Hepatocyte (in vitro differentiated cells): ENCODE measurements around the gene RNF135. TPM values are rescaled to one million over a fixed set of nuclear protein-coding genes. Genes with fewer than 3 reads are reported as not detected.

Source experiments
- DNase-seq: peaks from one replicate; pipeline ENCODE4 v3.0.0-alpha.2; 2016; ENCODE audit warnings: low spot score
- H2AFZ ChIP-seq: fragments of 200-600 bp; sonication (generic); 2 replicates; pipeline ENCODE4 v1.6.0; 2016; ENCODE audit warnings: antibody characterized with exemption, mild to moderate bottlenecking
- H3K27ac ChIP-seq: fragments of 200-600 bp; sonication (generic); 2 replicates; pipeline ENCODE4 v1.5.1; 2016; ENCODE audit warnings: mild to moderate bottlenecking
- H3K27me3 ChIP-seq: fragments of 200-600 bp; sonication (generic); 2 replicates; pipeline ENCODE4 v1.6.1; 2016
- H3K36me3 ChIP-seq: fragments of 200-600 bp; sonication (generic); replicated peaks from 2 replicates; pipeline ENCODE4 v1.5.1; 2016; ENCODE audit warnings: low read depth; ENCODE audit not compliant: insufficient read depth
- H3K4me1 ChIP-seq: fragments of 200-600 bp; sonication (generic); 2 replicates; pipeline ENCODE4 v1.5.1; 2016; ENCODE audit warnings: mild to moderate bottlenecking, moderate library complexity; ENCODE audit not compliant: insufficient read depth
- H3K4me2 ChIP-seq: fragments of 200-600 bp; sonication (generic); 2 replicates; pipeline ENCODE4 v1.6.0; 2016
- H3K4me3 ChIP-seq: fragments of 200-600 bp; sonication (generic); 2 replicates; pipeline ENCODE4 v1.5.1; 2016; ENCODE audit warnings: mild to moderate bottlenecking
- H3K79me2 ChIP-seq: fragments of 200-600 bp; sonication (generic); 2 replicates; pipeline ENCODE4 v1.6.0; 2017; ENCODE audit warnings: mild to moderate bottlenecking
- H3K9me2 ChIP-seq: fragments of 200-600 bp; sonication (generic); replicated peaks from 2 replicates; pipeline ENCODE4 v1.6.0; 2017; ENCODE audit warnings: mild to moderate bottlenecking; ENCODE audit not compliant: insufficient read depth
- H3K9me3 ChIP-seq: fragments of 200-600 bp; sonication (generic); 2 replicates; pipeline ENCODE4 v1.5.1; 2016; ENCODE audit warnings: low read depth, mild to moderate bottlenecking
- H4K20me1 ChIP-seq: fragments of 200-600 bp; sonication (generic); 2 replicates; pipeline ENCODE4 v1.6.0; 2016; ENCODE audit warnings: mild to moderate bottlenecking; ENCODE audit not compliant: insufficient read depth, poor library complexity, severe bottlenecking
- EZH2 ChIP-seq: fragments of 200-600 bp; sonication (generic); IDR thresholded peaks from 2 replicates; pipeline ENCODE4 v1.6.1; 2016; ENCODE audit warnings: antibody characterized with exemption, mild to moderate bottlenecking, borderline replicate concordance
- EZH2phosphoT487 ChIP-seq: fragments of 200-600 bp; sonication (generic); IDR thresholded peaks from one replicate; pipeline ENCODE4 v1.6.1; 2018; ENCODE audit warnings: antibody characterized with exemption, mild to moderate bottlenecking, low read depth, moderate library complexity; ENCODE audit not compliant: unreplicated experiment, severe bottlenecking
- WGBS: methylation state at CpG from one replicate; pipeline ENCODE4 v1.1.6; 2016; ENCODE audit warnings: low lambda C conversion rate; ENCODE audit errors: missing lambda C conversion rate; 5-methylcytosine and 5-hydroxymethylcytosine counted together
- polyA plus RNA-seq: library from polyadenylated mRNA; unstranded; fragments of >200 nt; fragmentation: Nextera tagmentation; extraction: Ambion mirVana; gene quantifications from 2 replicates; pipeline ENCODE4 v1.2.1, GENCODE V29; 2016
- total RNA-seq: library from RNA; depleted of rRNA; stranded (reverse); fragments of >200 nt; gene quantifications from 2 replicates; pipeline ENCODE4 v1.2.3, GENCODE V29; 2014
- TF ChIP-seq, protein P1 (sequence below): fragments of 200-600 bp; sonication (generic); IDR thresholded peaks from 2 replicates; pipeline ENCODE4 v1.5.1; 2016; ENCODE audit warnings: antibody characterized with exemption, mild to moderate bottlenecking; ENCODE audit not compliant: poor library complexity

The RNF135 gene
- total and polyA plus RNA-seq, 2 experiments from 2014 or later = 8.9 to 16.7 TPM

DNA sequence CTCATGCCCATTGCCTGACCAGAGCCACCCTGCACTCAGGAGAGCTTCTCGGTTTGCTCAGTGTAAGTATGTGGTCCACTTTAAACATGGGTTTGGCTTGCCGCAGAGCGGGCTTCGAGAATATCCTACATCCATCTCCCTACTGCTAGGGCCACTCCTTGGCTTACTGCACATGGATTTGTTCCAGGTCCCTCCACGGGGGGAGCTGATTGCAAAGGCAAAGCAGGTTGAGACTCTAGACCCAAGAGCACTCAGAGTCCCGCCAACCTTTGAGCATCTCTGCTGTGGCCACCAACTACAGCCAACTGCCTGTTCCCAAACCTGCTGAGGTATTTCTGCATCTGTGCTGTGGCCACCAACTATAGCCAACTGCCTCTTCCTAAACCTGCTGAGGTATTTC is 26.4 kb downstream of the RNF135 start:
- DNase-seq = no peak
- Histone ChIP-seq H4K20me1 (no peaks in the 10 kb centered on the region), H3K27me3 (no peaks in the 10 kb centered on the region), H3K4me2 (no peak overlapping the region), H3K27ac (no peak overlapping the region), H2AFZ (no peak overlapping the region), H3K9me3 (no peaks in the 10 kb centered on the region), H3K36me3 (no peaks in the 10 kb centered on the region), H3K4me1 (no peaks in the 10 kb centered on the region), H3K4me3 (no peak overlapping the region), H3K9me2 (no peaks in the 10 kb centered on the region), H3K79me2 (no peaks in the 10 kb centered on the region)
- TF ChIP-seq EZH2phosphoT487 (no peak), EZH2 (no peak)
- TF ChIP-seq, protein P1, sequence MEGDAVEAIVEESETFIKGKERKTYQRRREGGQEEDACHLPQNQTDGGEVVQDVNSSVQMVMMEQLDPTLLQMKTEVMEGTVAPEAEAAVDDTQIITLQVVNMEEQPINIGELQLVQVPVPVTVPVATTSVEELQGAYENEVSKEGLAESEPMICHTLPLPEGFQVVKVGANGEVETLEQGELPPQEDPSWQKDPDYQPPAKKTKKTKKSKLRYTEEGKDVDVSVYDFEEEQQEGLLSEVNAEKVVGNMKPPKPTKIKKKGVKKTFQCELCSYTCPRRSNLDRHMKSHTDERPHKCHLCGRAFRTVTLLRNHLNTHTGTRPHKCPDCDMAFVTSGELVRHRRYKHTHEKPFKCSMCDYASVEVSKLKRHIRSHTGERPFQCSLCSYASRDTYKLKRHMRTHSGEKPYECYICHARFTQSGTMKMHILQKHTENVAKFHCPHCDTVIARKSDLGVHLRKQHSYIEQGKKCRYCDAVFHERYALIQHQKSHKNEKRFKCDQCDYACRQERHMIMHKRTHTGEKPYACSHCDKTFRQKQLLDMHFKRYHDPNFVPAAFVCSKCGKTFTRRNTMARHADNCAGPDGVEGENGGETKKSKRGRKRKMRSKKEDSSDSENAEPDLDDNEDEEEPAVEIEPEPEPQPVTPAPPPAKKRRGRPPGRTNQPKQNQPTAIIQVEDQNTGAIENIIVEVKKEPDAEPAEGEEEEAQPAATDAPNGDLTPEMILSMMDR = no peak
- WGBS = 97% methylated on average over 6 of the region's 6 CpGs

DNA sequence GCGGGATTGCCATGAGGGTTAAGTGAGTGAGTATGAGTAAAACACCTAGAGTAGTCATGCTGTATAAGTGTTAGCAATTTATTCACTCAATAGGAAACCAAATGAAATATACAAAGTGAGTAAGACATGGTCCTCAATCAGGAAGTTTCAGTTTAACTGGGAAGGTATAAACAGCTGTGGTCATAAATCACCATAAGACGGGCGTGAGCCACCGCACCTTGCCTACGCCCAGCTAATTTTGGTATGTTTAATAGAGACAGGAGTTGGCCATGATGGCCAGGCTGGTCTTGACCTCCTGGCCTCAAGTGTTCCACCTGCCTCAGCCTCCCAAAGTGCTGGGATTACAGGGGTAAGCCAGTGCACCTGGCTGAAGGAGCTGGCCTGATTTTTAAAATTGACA is 27.0 kb downstream of the RNF135 start:
- DNase-seq = no peak
- Histone ChIP-seq H3K4me2 (no peak overlapping the region), H3K27me3 (no peaks in the 10 kb centered on the region), H3K27ac (no peak overlapping the region), H2AFZ (no peak overlapping the region), H3K4me3 (no peak overlapping the region), H4K20me1 (no peaks in the 10 kb centered on the region), H3K9me3 (no peaks in the 10 kb centered on the region), H3K9me2 (no peaks in the 10 kb centered on the region), H3K79me2 (no peaks in the 10 kb centered on the region), H3K4me1 (no peaks in the 10 kb centered on the region), H3K36me3 (no peaks in the 10 kb centered on the region)
- TF ChIP-seq EZH2 (no peak), EZH2phosphoT487 (no peak)
- TF ChIP-seq, protein P1 = no peak
- WGBS = 94% methylated on average over 5 of the region's 5 CpGs

DNA sequence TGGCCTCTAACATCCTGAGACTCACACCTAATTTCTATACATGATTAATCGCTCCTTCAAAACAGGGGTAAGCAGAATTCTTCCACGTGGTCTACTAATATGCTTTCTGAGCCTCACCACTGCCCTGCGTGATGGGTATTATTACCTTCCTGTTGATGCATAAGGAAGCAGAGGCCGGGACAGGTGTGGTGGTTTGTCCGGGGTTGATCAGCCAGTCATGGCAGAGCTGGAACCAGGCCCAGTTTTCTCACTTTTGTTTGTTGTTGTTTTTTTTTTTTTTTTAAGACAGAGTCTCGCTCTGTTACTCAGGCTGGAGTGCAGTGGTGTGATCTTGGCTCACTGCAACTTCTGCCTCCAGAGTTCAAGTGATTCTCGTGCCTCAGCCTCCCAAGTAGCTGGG is 31.2 kb downstream of the RNF135 start:
- Histone ChIP-seq H2AFZ (no peak overlapping the region), H4K20me1 (no peaks in the 10 kb centered on the region), H3K4me3 (no peak overlapping the region), H3K79me2 (no peaks in the 10 kb centered on the region), H3K4me1 (no peaks in the 10 kb centered on the region), H3K27ac (no peak overlapping the region), H3K36me3 (no peaks in the 10 kb centered on the region), H3K9me3 (no peaks in the 10 kb centered on the region), H3K4me2 (no peak overlapping the region), H3K9me2 (no peaks in the 10 kb centered on the region), H3K27me3 (no peaks in the 10 kb centered on the region)
- DNase-seq = no peak
- WGBS = 93% methylated on average over 7 of the region's 7 CpGs
- TF ChIP-seq, protein P1 = no peak
- TF ChIP-seq EZH2phosphoT487 = no peak
- TF ChIP-seq EZH2 = no peak

DNA sequence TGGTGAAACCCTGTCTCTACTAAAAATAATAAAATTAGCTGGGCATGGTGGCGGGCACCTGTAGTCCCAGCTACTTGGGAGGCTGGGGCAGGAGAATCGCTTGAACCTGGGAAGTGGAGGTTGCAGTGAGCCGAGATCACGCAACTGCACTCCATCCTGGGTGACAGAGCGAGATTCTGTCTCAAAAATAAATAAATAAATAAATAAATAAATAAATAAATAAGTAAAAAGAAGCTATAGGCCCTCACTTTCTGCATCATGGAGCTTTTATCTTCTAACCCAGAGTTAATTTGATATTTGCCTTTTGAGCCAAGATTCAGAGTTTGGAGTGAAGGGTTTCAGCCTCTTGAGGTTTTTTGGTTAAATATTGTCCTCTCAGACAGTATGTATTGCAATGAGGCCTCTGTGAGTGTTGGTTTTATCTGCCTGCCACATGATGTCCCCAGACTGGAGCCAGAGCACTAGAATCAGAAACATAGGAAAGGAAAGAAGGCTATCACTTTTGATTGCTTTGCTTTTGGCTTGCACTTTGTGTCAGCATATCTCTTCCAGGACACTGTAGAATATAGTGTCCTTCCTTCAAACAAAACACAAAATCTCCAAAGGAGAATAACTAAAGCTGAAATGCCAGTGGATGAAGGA is 32.5 kb downstream of the RNF135 start:
- no peaks in the 10 kb centered on the region for H3K36me3 ChIP-seq
- H3K4me2 ChIP-seq = no peak overlapping the region
- H3K9me3 ChIP-seq = no peaks in the 10 kb centered on the region
- no peaks in the 10 kb centered on the region for H4K20me1 ChIP-seq
- H3K79me2 ChIP-seq = no peaks in the 10 kb centered on the region
- no peaks in the 10 kb centered on the region for H3K27me3 ChIP-seq
- TF ChIP-seq EZH2 (no peak), EZH2phosphoT487 (no peak)
- TF ChIP-seq, protein P1 = no peak
- H3K9me2 ChIP-seq = no peaks in the 10 kb centered on the region
- peaks cover 5% of the 10 kb centered on the region for H3K4me1 ChIP-seq
- no peak overlapping the region for H2AFZ ChIP-seq
- H3K4me3 ChIP-seq = no peak overlapping the region
- H3K27ac ChIP-seq = no peak overlapping the region
- 100% methylated on average over 5 of the region's 5 CpGs for WGBS
- DNase-seq = no peak
